Hepatocyte (in vitro differentiated cells): ENCODE results near the gene UGCG. TPM values are rescaled to one million over a fixed set of nuclear protein-coding genes. Genes with fewer than 3 reads are reported as not detected.

ENCODE experiments used
- DNase-seq: peaks from one replicate; pipeline ENCODE4 v3.0.0-alpha.2; 2016; ENCODE audit warnings: low spot score
- H2AFZ ChIP-seq: fragments of 200-600 bp; sonication (generic); 2 replicates; pipeline ENCODE4 v1.6.0; 2016; ENCODE audit warnings: antibody characterized with exemption, mild to moderate bottlenecking
- H3K27ac ChIP-seq: fragments of 200-600 bp; sonication (generic); 2 replicates; pipeline ENCODE4 v1.5.1; 2016; ENCODE audit warnings: mild to moderate bottlenecking
- H3K27me3 ChIP-seq: fragments of 200-600 bp; sonication (generic); 2 replicates; pipeline ENCODE4 v1.6.1; 2016
- H3K36me3 ChIP-seq: fragments of 200-600 bp; sonication (generic); replicated peaks from 2 replicates; pipeline ENCODE4 v1.5.1; 2016; ENCODE audit warnings: low read depth; ENCODE audit not compliant: insufficient read depth
- H3K4me1 ChIP-seq: fragments of 200-600 bp; sonication (generic); 2 replicates; pipeline ENCODE4 v1.5.1; 2016; ENCODE audit warnings: mild to moderate bottlenecking, moderate library complexity; ENCODE audit not compliant: insufficient read depth
- H3K4me2 ChIP-seq: fragments of 200-600 bp; sonication (generic); 2 replicates; pipeline ENCODE4 v1.6.0; 2016
- H3K4me3 ChIP-seq: fragments of 200-600 bp; sonication (generic); 2 replicates; pipeline ENCODE4 v1.5.1; 2016; ENCODE audit warnings: mild to moderate bottlenecking
- H3K79me2 ChIP-seq: fragments of 200-600 bp; sonication (generic); 2 replicates; pipeline ENCODE4 v1.6.0; 2017; ENCODE audit warnings: mild to moderate bottlenecking
- H3K9me2 ChIP-seq: fragments of 200-600 bp; sonication (generic); replicated peaks from 2 replicates; pipeline ENCODE4 v1.6.0; 2017; ENCODE audit warnings: mild to moderate bottlenecking; ENCODE audit not compliant: insufficient read depth
- H3K9me3 ChIP-seq: fragments of 200-600 bp; sonication (generic); 2 replicates; pipeline ENCODE4 v1.5.1; 2016; ENCODE audit warnings: low read depth, mild to moderate bottlenecking
- H4K20me1 ChIP-seq: fragments of 200-600 bp; sonication (generic); 2 replicates; pipeline ENCODE4 v1.6.0; 2016; ENCODE audit warnings: mild to moderate bottlenecking; ENCODE audit not compliant: insufficient read depth, poor library complexity, severe bottlenecking
- CTCF ChIP-seq: fragments of 200-600 bp; sonication (generic); IDR thresholded peaks from 2 replicates; pipeline ENCODE4 v1.5.1; 2016; ENCODE audit warnings: antibody characterized with exemption, mild to moderate bottlenecking; ENCODE audit not compliant: poor library complexity
- EZH2 ChIP-seq: fragments of 200-600 bp; sonication (generic); IDR thresholded peaks from 2 replicates; pipeline ENCODE4 v1.6.1; 2016; ENCODE audit warnings: antibody characterized with exemption, mild to moderate bottlenecking, borderline replicate concordance
- EZH2phosphoT487 ChIP-seq: fragments of 200-600 bp; sonication (generic); IDR thresholded peaks from one replicate; pipeline ENCODE4 v1.6.1; 2018; ENCODE audit warnings: antibody characterized with exemption, mild to moderate bottlenecking, low read depth, moderate library complexity; ENCODE audit not compliant: unreplicated experiment, severe bottlenecking
- WGBS: methylation state at CpG from one replicate; pipeline ENCODE4 v1.1.6; 2016; ENCODE audit warnings: low lambda C conversion rate; ENCODE audit errors: missing lambda C conversion rate; 5-methylcytosine and 5-hydroxymethylcytosine counted together
- polyA plus RNA-seq: library from polyadenylated mRNA; unstranded; fragments of >200 nt; fragmentation: Nextera tagmentation; extraction: Ambion mirVana; gene quantifications from 2 replicates; pipeline ENCODE4 v1.2.1, GENCODE V29; 2016
- total RNA-seq: library from RNA; depleted of rRNA; stranded (reverse); fragments of >200 nt; gene quantifications from 2 replicates; pipeline ENCODE4 v1.2.3, GENCODE V29; 2014

The UGCG gene
- total and polyA plus RNA-seq, 2 experiments from 2014 or later = 54.6 to 107 TPM

GRCh38 chr9:111966124-111966723 is 69.6 kb downstream of the UGCG start:
- Histone ChIP-seq H3K36me3 (no peaks in the 10 kb centered on the region), H2AFZ (no peak overlapping the region), H3K4me1 (peaks cover 6% of the 10 kb centered on the region), H3K9me2 (no peaks in the 10 kb centered on the region), H3K79me2 (no peaks in the 10 kb centered on the region), H3K27me3 (no peaks in the 10 kb centered on the region), H4K20me1 (no peaks in the 10 kb centered on the region), H3K4me2 (no peak overlapping the region), H3K4me3 (no peak overlapping the region), H3K9me3 (no peaks in the 10 kb centered on the region), H3K27ac (peak overlapping the region; percentile 86)
- 94% methylated on average over 12 of the region's 15 CpGs for WGBS
- no peak for TF ChIP-seq CTCF
- no peak for TF ChIP-seq EZH2
- no peak for TF ChIP-seq EZH2phosphoT487
- DNase-seq = no peak

- DNase-seq = peak; percentile 30
- no peaks in the 10 kb centered on the region for H3K36me3 ChIP-seq
- no peaks in the 10 kb centered on the region for H3K79me2 ChIP-seq
- TF ChIP-seq EZH2 = no peak
- no peak for TF ChIP-seq CTCF
- TF ChIP-seq EZH2phosphoT487 = no peak
- WGBS = 100% methylated on average over 1 of the region's 1 CpG
- no peak overlapping the region for H3K4me2 ChIP-seq
- no peaks in the 10 kb centered on the region for H3K9me3 ChIP-seq
- H3K27me3 ChIP-seq = no peaks in the 10 kb centered on the region
- H3K4me1 ChIP-seq = peaks cover 6% of the 10 kb centered on the region
- peak overlapping the region; percentile 86 for H3K27ac ChIP-seq
- H3K9me2 ChIP-seq = no peaks in the 10 kb centered on the region
- no peak overlapping the region for H3K4me3 ChIP-seq
- H2AFZ ChIP-seq = no peak overlapping the region
- no peaks in the 10 kb centered on the region for H4K20me1 ChIP-seq
These were observed 70.3 kb downstream of the UGCG start for GRCh38 chr9:111966861-111967291.

- Histone ChIP-seq H2AFZ (no peak overlapping the region), H3K27ac (no peak overlapping the region), H3K4me2 (no peak overlapping the region), H4K20me1 (no peaks in the 10 kb centered on the region), H3K27me3 (no peaks in the 10 kb centered on the region), H3K9me3 (no peaks in the 10 kb centered on the region), H3K9me2 (no peaks in the 10 kb centered on the region), H3K36me3 (no peaks in the 10 kb centered on the region), H3K4me3 (no peak overlapping the region), H3K79me2 (no peaks in the 10 kb centered on the region), H3K4me1 (peaks cover 6% of the 10 kb centered on the region)
- no peak for DNase-seq
- TF ChIP-seq EZH2 (no peak), EZH2phosphoT487 (no peak), CTCF (no peak)
- 88% methylated on average over 3 of the region's 3 CpGs for WGBS
These were observed 71.0 kb downstream of the UGCG start for GRCh38 chr9:111967621-111968020.

- Histone ChIP-seq H2AFZ (no peak overlapping the region), H3K27me3 (no peaks in the 10 kb centered on the region), H3K79me2 (no peaks in the 10 kb centered on the region), H3K4me2 (no peak overlapping the region), H3K4me1 (peaks cover 6% of the 10 kb centered on the region), H3K27ac (no peak overlapping the region), H3K9me2 (no peaks in the 10 kb centered on the region), H3K4me3 (no peak overlapping the region), H3K9me3 (no peaks in the 10 kb centered on the region), H4K20me1 (no peaks in the 10 kb centered on the region), H3K36me3 (no peaks in the 10 kb centered on the region)
- no peak for DNase-seq
- 97% methylated on average over 5 of the region's 5 CpGs for WGBS
- TF ChIP-seq EZH2phosphoT487 = no peak
- no peak for TF ChIP-seq EZH2
- TF ChIP-seq CTCF = no peak
These were observed 72.4 kb downstream of the UGCG start for GRCh38 chr9:111969061-111969460.
